CD8-positive, alpha-beta memory T cell (primary cell): ENCODE results near the gene INHA. TPM values are rescaled to one million over a fixed set of nuclear protein-coding genes. Genes with fewer than 3 reads are reported as not detected.

Experiments used
- CTCF ChIA-PET: fragments of 350-600 bp; sonication (Branson Sonifier 250); formaldehyde crosslinking; loops from one replicate; lab custom pipeline; 2021; ENCODE audit warnings: antibody characterized with exemption; lab: Charles Lee
- POLR2A ChIA-PET: fragments of 350-600 bp; sonication (Branson Sonifier 250); formaldehyde crosslinking; loops from one replicate; lab custom pipeline; 2021; ENCODE audit warnings: antibody characterized with exemption; lab: Charles Lee
- DNase-seq, 5 donors: peaks; one replicate each; pipeline versions ENCODE4 v3.0.0 to v3.0.0-alpha.2; 2020 to 2022; ENCODE audit warnings: mixed read lengths in 1 of 5
- H3K27ac ChIP-seq: one replicate; pipeline ENCODE4 v1.7.0; 2013; ENCODE audit warnings: low read depth, mild to moderate bottlenecking, low read length, moderate library complexity
- H3K27me3 ChIP-seq: 2 replicates; pipeline ENCODE4 v1.7.0; 2013; ENCODE audit warnings: low read length, mild to moderate bottlenecking; ENCODE audit not compliant: insufficient read depth, poor library complexity, severe bottlenecking
- H3K36me3 ChIP-seq: 2 replicates; pipeline ENCODE4 v1.7.0; 2013; ENCODE audit warnings: mild to moderate bottlenecking, low read length, moderate library complexity; ENCODE audit not compliant: insufficient read depth
- H3K4me1 ChIP-seq: 2 replicates; pipeline ENCODE4 v1.7.0; 2013; ENCODE audit warnings: mild to moderate bottlenecking, low read length, moderate library complexity; ENCODE audit not compliant: insufficient read depth
- H3K4me3 ChIP-seq: 2 replicates; pipeline ENCODE4 v1.7.0; 2013; ENCODE audit warnings: mild to moderate bottlenecking, low read length
- H3K9me3 ChIP-seq: 2 replicates; pipeline ENCODE4 v1.7.0; 2013; ENCODE audit warnings: mild to moderate bottlenecking, low read length
- H3K27ac Mint-ChIP-seq, 8 donors: one replicate each; pipeline ENCODE4 v1.8.0; 2020 to 2021; ENCODE audit warnings: mixed read lengths in 8 of 8, mild to moderate bottlenecking in 6 of 8, inconsistent platforms in 3 of 8, moderate library complexity in 3 of 8
- H3K27me3 Mint-ChIP-seq, 2 donors: one replicate each; pipeline ENCODE4 v1.8.0; 2020 to 2021; ENCODE audit warnings: mixed read lengths in 2 of 2, mild to moderate bottlenecking in 1 of 2, moderate library complexity in 1 of 2
- H3K36me3 Mint-ChIP-seq, 3 donors: one replicate each; pipeline ENCODE4 v1.8.0; 2020 to 2021; ENCODE audit warnings: mixed read lengths in 3 of 3, inconsistent platforms in 1 of 3, mild to moderate bottlenecking in 1 of 3
- H3K4me1 Mint-ChIP-seq, 3 donors: one replicate each; pipeline ENCODE4 v1.8.0; 2020 to 2021; ENCODE audit warnings: mixed read lengths in 3 of 3, inconsistent platforms in 1 of 3, mild to moderate bottlenecking in 1 of 3
- H3K4me3 Mint-ChIP-seq, 7 donors: one replicate each; pipeline ENCODE4 v1.8.0; 2020 to 2021; ENCODE audit warnings: mixed read lengths in 7 of 7, mild to moderate bottlenecking in 6 of 7, moderate library complexity in 4 of 7, inconsistent platforms in 2 of 7
- H3K9me3 Mint-ChIP-seq, 5 donors: one replicate each; pipeline ENCODE4 v1.8.0; 2020 to 2022; ENCODE audit warnings: mixed read lengths in 5 of 5, mild to moderate bottlenecking in 3 of 5, moderate library complexity in 2 of 5, inconsistent platforms in 1 of 5
- polyA plus RNA-seq: library from polyadenylated mRNA; unstranded; fragments of 300-500 nt; fragmentation: Illumina TruSeq; gene quantifications from one replicate; pipeline ENCODE4 v1.2.3, GENCODE V29; 2021
- total RNA-seq, 2 experiments: library from RNA; stranded (reverse); gene quantifications; one replicate each; pipeline ENCODE4 v1.2.3, GENCODE V29; 2021

INHA gene
- total and polyA plus RNA-seq, 3 experiments from 2014 or later: not detected

- no peak overlapping the region for H3K27ac ChIP-seq
- H3K36me3 ChIP-seq: no peaks in the 10 kb centered on the region
- no peak overlapping the region for H3K27ac Mint-ChIP-seq
- H3K4me3 ChIP-seq: no peak overlapping the region
- POLR2A ChIA-PET: no interaction called here
- H3K4me3 Mint-ChIP-seq: no peak overlapping the region
- H3K4me1 Mint-ChIP-seq: peaks cover 4 to 20% (median 12%) of the 10 kb centered on the region in 3 donors
- CTCF ChIA-PET: interaction anchor here (0.8 to 1.5 kb wide), 3 partner anchors 10 to 93 kb away, joined by 3 to 5 read pairs (median 4); no protein-coding TSS in a partner anchor
- H3K27me3 ChIP-seq: peaks cover 26% of the 10 kb centered on the region
- no peak for DNase-seq
- peaks cover 7% of the 10 kb centered on the region for H3K4me1 ChIP-seq
- no peaks in the 10 kb centered on the region for H3K36me3 Mint-ChIP-seq
- peaks cover 37 to 57% of the 10 kb centered on the region in 2 donors for H3K27me3 Mint-ChIP-seq
- H3K9me3 Mint-ChIP-seq: no peaks in the 10 kb centered on the region
- H3K9me3 ChIP-seq: no peaks in the 10 kb centered on the region
Observed at GRCh38 chr2:219549619-219550018, 22.5 kb upstream of the INHA start.

DNA sequence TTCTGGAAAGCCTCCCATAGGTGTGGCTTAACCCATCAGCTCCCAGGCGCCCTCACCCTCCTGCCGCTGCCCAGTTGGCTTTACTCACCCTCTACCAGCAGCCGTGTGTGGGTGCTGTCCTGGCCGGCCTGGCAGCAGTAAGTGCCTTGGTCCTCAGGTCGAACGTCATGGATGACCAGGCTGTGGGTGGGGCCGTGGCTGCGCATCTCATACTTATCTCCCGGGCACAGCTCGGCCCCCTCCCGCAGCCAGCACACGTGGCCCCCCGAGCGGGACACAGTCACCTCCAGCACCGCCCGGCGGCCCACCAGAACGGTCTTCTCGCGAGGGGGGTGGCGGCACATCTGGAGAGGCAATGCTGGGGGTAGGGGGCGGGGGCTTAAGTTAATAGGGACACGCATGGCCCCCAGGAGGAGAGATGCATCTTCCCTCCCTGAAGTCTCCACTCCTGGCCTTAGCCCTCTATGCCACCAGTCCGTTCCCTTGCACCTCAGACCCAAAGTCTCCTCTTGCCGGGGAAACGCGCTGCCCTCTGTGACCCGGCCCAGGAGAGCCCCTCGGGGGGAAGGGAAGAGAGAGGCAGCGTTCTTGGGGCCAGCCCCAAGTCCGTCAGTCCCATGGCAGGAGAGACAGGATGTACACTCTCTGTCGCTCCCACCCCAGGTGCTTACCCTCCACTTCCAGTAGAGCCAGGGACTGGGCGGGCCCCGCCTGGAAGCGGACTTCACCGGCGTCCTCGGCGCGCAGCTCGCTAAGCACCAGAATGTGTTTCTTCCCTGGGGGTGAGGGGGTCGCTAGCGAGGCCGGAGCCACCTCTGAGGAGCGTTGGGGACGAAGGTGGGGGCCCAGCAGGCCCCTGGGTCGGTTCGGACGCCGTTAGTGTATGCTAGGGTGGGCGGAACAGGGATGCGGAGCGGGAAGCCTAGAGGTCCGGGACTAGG is 20.4 kb upstream of the INHA start:
- peak overlapping the region; percentile 55 to 91 (median 69) for H3K4me3 Mint-ChIP-seq
- Histone ChIP-seq H3K4me1 (peaks cover 7% of the 10 kb centered on the region), H3K36me3 (no peaks in the 10 kb centered on the region), H3K27me3 (peaks cover 26% of the 10 kb centered on the region), H3K4me3 (peak overlapping the region; percentile 32), H3K9me3 (no peaks in the 10 kb centered on the region), H3K27ac (no peak overlapping the region)
- peak overlapping the region in 3 of 8 donors; percentile 11 to 47 (median 26) for H3K27ac Mint-ChIP-seq
- peaks cover 37 to 72% of the 10 kb centered on the region in 2 donors for H3K27me3 Mint-ChIP-seq
- CTCF ChIA-PET: interaction anchor here (0.8 to 6.3 kb wide), 4 partner anchors 9 to 14 kb away, joined by 4 to 34 read pairs (median 6); partner anchors contain the start of genes CHPF and TMEM198
- H3K36me3 Mint-ChIP-seq: no peaks in the 10 kb centered on the region
- POLR2A ChIA-PET: interaction anchor here (1.0 kb wide), 1 partner anchor 164 kb away, joined by 4 read pairs; the partner anchor contains the start of gene DNPEP
- H3K4me1 Mint-ChIP-seq: peaks cover 0 to 16% (median 9%) of the 10 kb centered on the region in 3 donors
- DNase-seq: peak in 1 of 5 donors; percentile 26
- no peaks in the 10 kb centered on the region for H3K9me3 Mint-ChIP-seq

DNA sequence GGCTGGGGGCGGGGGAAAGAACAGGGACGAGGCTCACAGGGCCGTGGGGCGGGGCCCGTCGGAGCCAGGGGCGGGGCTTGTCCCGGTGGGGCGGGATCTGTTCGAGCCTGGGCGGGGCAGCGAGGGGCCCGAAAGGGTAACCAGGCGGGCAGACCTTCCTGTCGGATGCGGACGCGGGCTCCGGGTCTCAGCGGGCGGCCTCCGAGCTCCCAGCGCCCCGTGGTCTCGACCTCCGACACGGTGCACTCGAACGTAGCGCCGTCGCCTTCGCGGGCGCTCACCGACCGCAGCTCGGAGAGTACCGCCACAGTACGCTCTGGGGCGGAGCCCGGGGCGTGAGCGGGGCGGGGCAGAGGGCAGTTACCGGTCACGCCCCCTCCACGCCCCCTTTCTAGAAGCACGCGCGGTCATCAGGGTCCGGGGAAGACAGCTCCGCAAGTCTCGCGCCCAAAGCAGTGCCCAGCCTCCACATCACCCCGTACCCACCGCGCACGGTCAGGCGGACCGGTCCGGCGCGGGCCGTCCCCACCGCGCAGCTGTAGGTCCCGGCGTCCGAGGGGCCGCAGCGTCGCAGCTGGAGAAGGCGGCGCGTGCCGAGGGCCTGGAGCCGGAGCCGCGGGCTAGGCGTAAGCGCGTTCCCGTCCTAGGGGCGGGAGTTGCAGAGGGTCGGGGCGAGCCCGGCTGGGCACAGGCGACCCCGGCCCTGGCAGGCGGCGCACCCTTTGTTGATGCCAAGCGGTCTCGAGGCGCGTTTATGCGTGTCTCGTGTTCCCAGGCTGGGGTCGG is 19.5 kb upstream of the INHA start:
- peaks cover 34 to 69% of the 10 kb centered on the region in 2 donors for H3K27me3 Mint-ChIP-seq
- CTCF ChIA-PET: interaction anchor here (1.1 to 6.3 kb wide), 2 partner anchors 10 to 13 kb away, joined by 4 to 34 read pairs; partner anchors contain the start of genes CHPF and TMEM198
- H3K4me1 ChIP-seq: peaks cover 7% of the 10 kb centered on the region
- H3K36me3 ChIP-seq: no peaks in the 10 kb centered on the region
- peak overlapping the region; percentile 55 to 91 (median 69) for H3K4me3 Mint-ChIP-seq
- no peaks in the 10 kb centered on the region for H3K36me3 Mint-ChIP-seq
- H3K4me3 ChIP-seq: peak overlapping the region; percentile 32
- H3K27ac Mint-ChIP-seq: peak overlapping the region in 1 of 8 donors; percentile 26
- H3K27me3 ChIP-seq: peaks cover 26% of the 10 kb centered on the region
- H3K27ac ChIP-seq: no peak overlapping the region
- H3K4me1 Mint-ChIP-seq: peaks cover 0 to 16% (median 9%) of the 10 kb centered on the region in 3 donors
- no peaks in the 10 kb centered on the region for H3K9me3 Mint-ChIP-seq
- POLR2A ChIA-PET: interaction anchor here (1.0 kb wide), 1 partner anchor 165 kb away, joined by 4 read pairs; the partner anchor contains the start of gene DNPEP
- DNase-seq: peak; percentile 69 to 80 (median 76)
- no peaks in the 10 kb centered on the region for H3K9me3 ChIP-seq

DNA sequence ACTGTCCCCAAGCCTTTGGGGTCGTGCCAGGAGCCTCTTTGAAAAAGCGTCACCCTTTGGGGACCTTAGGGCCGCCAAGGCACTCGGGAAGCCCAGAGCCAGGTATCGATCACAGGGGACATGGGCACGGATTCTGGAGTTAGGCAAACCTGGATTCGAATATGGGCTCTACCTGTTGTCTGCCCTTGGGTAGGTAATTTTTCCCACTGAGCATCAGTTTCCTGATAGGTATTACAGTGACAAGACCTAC is 19.0 kb upstream of the INHA start:
- H3K9me3 Mint-ChIP-seq: no peaks in the 10 kb centered on the region
- peak overlapping the region; percentile 32 for H3K4me3 ChIP-seq
- peaks cover 26% of the 10 kb centered on the region for H3K27me3 ChIP-seq
- no peak for DNase-seq
- peaks cover 34 to 68% of the 10 kb centered on the region in 2 donors for H3K27me3 Mint-ChIP-seq
- no peaks in the 10 kb centered on the region for H3K36me3 Mint-ChIP-seq
- no peaks in the 10 kb centered on the region for H3K36me3 ChIP-seq
- POLR2A ChIA-PET: interaction anchor here (1.0 kb wide), 1 partner anchor 165 kb away, joined by 4 read pairs; the partner anchor contains the start of gene DNPEP
- peaks cover 0 to 16% (median 9%) of the 10 kb centered on the region in 3 donors for H3K4me1 Mint-ChIP-seq
- H3K9me3 ChIP-seq: no peaks in the 10 kb centered on the region
- no peak overlapping the region for H3K27ac Mint-ChIP-seq
- CTCF ChIA-PET: interaction anchor here (6.3 kb wide), 1 partner anchor 11 kb away, joined by 34 read pairs; the partner anchor contains the start of genes CHPF and TMEM198
- peaks cover 7% of the 10 kb centered on the region for H3K4me1 ChIP-seq
- no peak overlapping the region for H3K27ac ChIP-seq
- peak overlapping the region in 6 of 7 donors; percentile 41 to 62 (median 54) for H3K4me3 Mint-ChIP-seq

- ChIA-PET CTCF (interaction anchor here (6.3 kb wide), 1 partner anchor 11 kb away, joined by 34 read pairs; the partner anchor contains the start of genes CHPF and TMEM198), POLR2A (no interaction called here)
- Histone ChIP-seq H3K27me3 (peaks cover 26% of the 10 kb centered on the region), H3K27ac (no peak overlapping the region), H3K4me1 (peaks cover 7% of the 10 kb centered on the region), H3K36me3 (no peaks in the 10 kb centered on the region), H3K4me3 (no peak overlapping the region), H3K9me3 (no peaks in the 10 kb centered on the region)
- peak overlapping the region in 1 of 8 donors; percentile 35 for H3K27ac Mint-ChIP-seq
- no peaks in the 10 kb centered on the region for H3K9me3 Mint-ChIP-seq
- H3K36me3 Mint-ChIP-seq: no peaks in the 10 kb centered on the region
- no peak for DNase-seq
- peaks cover 0 to 16% (median 9%) of the 10 kb centered on the region in 3 donors for H3K4me1 Mint-ChIP-seq
- H3K27me3 Mint-ChIP-seq: peaks cover 35 to 67% of the 10 kb centered on the region in 2 donors
- peak overlapping the region; percentile 41 to 62 (median 57) for H3K4me3 Mint-ChIP-seq
Observed at GRCh38 chr2:219553463-219553963, 18.6 kb upstream of the INHA start.

DNA sequence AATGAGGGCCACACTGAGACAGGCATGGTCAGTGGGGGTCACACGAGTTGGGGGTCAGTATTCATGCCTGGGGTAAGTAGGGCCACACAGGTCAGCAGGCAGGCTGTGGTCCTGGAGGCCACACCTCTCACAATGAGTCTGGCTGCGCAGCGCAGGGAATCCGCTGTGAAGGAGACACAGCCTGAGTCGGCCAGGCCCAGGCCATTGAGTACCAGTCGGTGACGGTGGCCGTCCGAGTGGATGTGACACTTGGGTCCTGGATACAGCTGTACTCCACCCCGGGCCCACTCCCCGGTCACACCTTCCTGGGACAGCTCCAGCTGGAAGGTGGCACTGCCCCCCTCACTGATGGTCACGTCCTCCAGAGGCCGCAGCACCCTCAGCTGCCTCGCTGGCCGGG is 17.8 kb upstream of the INHA start:
- ChIA-PET CTCF (interaction anchor here (6.3 kb wide), 1 partner anchor 12 kb away, joined by 34 read pairs; the partner anchor contains the start of genes CHPF and TMEM198), POLR2A (no interaction called here)
- Mint-ChIP-seq H3K27me3 (peaks cover 38 to 65% of the 10 kb centered on the region in 2 donors), H3K36me3 (no peaks in the 10 kb centered on the region), H3K9me3 (no peaks in the 10 kb centered on the region), H3K27ac (no peak overlapping the region), H3K4me3 (peak overlapping the region in 2 of 7 donors; percentile 30 to 58), H3K4me1 (peaks cover 0 to 16% (median 9%) of the 10 kb centered on the region in 3 donors)
- Histone ChIP-seq H3K4me1 (peaks cover 7% of the 10 kb centered on the region), H3K4me3 (no peak overlapping the region), H3K9me3 (no peaks in the 10 kb centered on the region), H3K27ac (no peak overlapping the region), H3K36me3 (no peaks in the 10 kb centered on the region), H3K27me3 (peaks cover 26% of the 10 kb centered on the region)
- no peak for DNase-seq

DNA sequence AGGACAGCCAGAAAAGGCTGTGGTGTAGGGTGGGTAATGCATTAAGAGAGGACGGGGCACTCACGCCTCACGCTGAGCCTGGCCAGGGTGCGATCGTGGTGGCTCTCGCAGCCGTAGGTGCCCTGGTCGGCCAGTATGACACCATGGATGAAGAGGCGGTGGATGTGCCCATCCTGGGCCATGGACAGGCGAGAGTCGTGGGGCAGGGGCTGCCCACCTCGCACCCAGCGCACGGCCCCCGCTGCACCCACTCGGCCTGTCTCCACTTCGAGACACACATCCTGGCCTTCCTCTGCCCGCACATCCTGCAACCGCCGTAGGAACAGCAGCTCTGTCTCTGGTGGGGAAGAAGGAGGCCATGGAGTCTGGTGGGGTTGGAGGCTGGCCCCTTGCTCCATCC is 16.2 kb upstream of the INHA start:
- Histone ChIP-seq H3K4me3 (no peak overlapping the region), H3K4me1 (peaks cover 7% of the 10 kb centered on the region), H3K9me3 (no peaks in the 10 kb centered on the region), H3K27me3 (peaks cover 26% of the 10 kb centered on the region), H3K27ac (no peak overlapping the region), H3K36me3 (no peaks in the 10 kb centered on the region)
- POLR2A ChIA-PET: no interaction called here
- no peak for DNase-seq
- Mint-ChIP-seq H3K27me3 (peaks cover 28 to 56% of the 10 kb centered on the region in 2 donors), H3K4me1 (peaks cover 0 to 15% (median 8%) of the 10 kb centered on the region in 3 donors), H3K4me3 (no peak overlapping the region), H3K9me3 (no peaks in the 10 kb centered on the region), H3K36me3 (no peaks in the 10 kb centered on the region), H3K27ac (no peak overlapping the region)
- CTCF ChIA-PET: interaction anchor here (6.3 kb wide), 1 partner anchor 14 kb away, joined by 34 read pairs; the partner anchor contains the start of genes CHPF and TMEM198
